GM21576 (cell line): Measurements from ENCODE around the gene JDP2.

Experiments
- ATAC-seq: cut with Tn5 transposase; IDR thresholded peaks from one replicate; pipeline ENCODE4 v1.9.1; 2021; ENCODE audit warnings: mild to moderate bottlenecking, moderate library complexity; ENCODE audit not compliant: unreplicated experiment

Gene JDP2

GRCh38 chr14:75409316-75410205 is 18.3 kb upstream of the JDP2 start:
- ATAC-seq: no peak

GRCh38 chr14:75411214-75411540 is 16.6 kb upstream of the JDP2 start:
- ATAC-seq: no peak

- ATAC-seq: no peak
Observed at GRCh38 chr14:75413013-75413412, 14.8 kb upstream of the JDP2 start.

GRCh38 chr14:75417674-75418073 is 10.1 kb upstream of the JDP2 start:
- no peak for ATAC-seq

- ATAC-seq: peak; percentile 79
Observed at GRCh38 chr14:75418850-75419768, 8.7 kb upstream of the JDP2 start.

GRCh38 chr14:75422169-75422568 is 5.7 kb upstream of the JDP2 start:
- no peak for ATAC-seq

- no peak for ATAC-seq
Observed at GRCh38 chr14:75424496-75424895, 3.3 kb upstream of the JDP2 start.

- ATAC-seq: no peak
Observed at GRCh38 chr14:75425446-75425845, 2.4 kb upstream of the JDP2 start.

GRCh38 chr14:75426332-75427125 is 1.3 kb upstream of the JDP2 start:
- peak; percentile 56 for ATAC-seq

GRCh38 chr14:75427126-75427481 is 718 bp upstream of the JDP2 start:
- no peak for ATAC-seq

GRCh38 chr14:75428230-75429104 is 645 bp downstream of the JDP2 start:
- ATAC-seq: no peak

GRCh38 chr14:75429562-75429961 is 1.7 kb downstream of the JDP2 start:
- ATAC-seq: no peak

- ATAC-seq: no peak
Observed at GRCh38 chr14:75430116-75430515, 2.3 kb downstream of the JDP2 start.

- no peak for ATAC-seq
Observed at GRCh38 chr14:75430526-75430925, 2.7 kb downstream of the JDP2 start.

- ATAC-seq: no peak
Observed at GRCh38 chr14:75430976-75431375, 3.2 kb downstream of the JDP2 start.

GRCh38 chr14:75431827-75432226 is 4.0 kb downstream of the JDP2 start:
- no peak for ATAC-seq

- ATAC-seq: no peak
Observed at GRCh38 chr14:75432411-75432810, 4.6 kb downstream of the JDP2 start.

- no peak for ATAC-seq
Observed at GRCh38 chr14:75433631-75434071, 5.8 kb downstream of the JDP2 start.

GRCh38 chr14:75434138-75434889 is 6.5 kb downstream of the JDP2 start:
- no peak for ATAC-seq

- no peak for ATAC-seq
Observed at GRCh38 chr14:75434890-75435248, 7.0 kb downstream of the JDP2 start.
